Measurements from ENCODE around the gene PRTFDC1.
"Not testable (repeated sequence)": the region's sequence is repeated elsewhere in the genome, so short reads cannot be mapped to it uniquely, and the experiment has no call there.

PRTFDC1 gene

DNA sequence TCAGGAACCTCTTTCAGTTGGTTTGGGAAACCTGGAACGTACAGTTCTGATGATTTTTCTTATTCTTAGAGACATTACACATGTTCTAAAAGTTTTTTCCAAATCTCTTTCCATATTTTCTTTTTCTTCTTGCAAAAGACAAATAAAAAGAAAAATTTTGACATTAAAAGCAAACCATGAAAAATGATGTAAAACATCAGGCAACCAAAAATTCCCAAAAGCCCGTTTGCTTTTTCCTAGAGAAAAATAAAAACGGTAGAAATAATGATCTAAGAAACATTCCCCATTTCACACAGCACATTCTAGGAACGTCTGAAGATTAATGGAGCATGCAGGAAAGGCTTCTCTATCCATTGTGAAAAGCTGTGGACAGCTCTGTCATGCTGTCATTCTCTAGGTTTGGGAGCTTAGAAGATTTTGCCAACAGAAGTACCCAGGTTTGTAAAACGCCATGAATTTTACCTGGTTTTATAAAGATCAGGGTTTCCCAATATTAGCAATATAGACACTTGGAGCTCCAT, 11.2 kb upstream of the PRTFDC1 start:
- no peak for DNase-seq

DNA sequence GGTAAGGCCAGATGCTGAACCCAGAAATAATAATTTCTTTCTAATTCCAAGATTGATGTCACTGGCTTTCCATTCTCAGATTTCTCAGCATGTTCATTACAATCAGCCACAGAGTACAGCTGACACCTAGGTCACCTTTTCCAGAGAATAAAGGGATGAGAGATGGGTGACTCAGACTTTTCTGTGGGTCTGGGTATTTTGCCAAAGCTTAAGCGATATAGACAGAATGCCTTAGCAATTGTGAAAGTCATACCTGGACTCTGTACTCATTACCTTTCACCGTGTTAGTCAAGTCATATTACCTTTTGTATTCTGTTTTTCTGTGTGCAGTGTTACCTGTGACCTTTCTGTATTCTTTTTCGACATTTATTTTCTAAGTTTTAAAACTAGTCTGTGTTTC, 10.6 kb upstream of the PRTFDC1 start:
- no peak for DNase-seq

DNA sequence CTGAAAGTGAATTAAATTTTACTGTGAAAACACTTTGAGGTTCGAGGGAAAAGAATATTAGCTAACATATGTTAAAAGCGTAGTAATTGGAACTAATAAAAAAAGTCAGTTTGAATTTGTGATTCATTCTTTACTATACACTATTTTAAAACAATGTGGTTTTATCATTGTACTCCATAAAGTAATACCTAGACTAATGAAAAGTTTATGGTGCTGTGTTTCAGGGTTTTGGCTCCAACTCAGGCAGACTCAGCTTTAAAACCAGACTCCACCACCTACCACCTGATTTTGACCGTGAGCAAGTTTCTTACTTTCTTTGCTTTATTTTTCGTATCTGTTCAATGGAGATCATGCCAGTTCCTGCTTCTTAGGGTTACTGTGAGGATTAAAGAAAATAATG, 9.2 kb upstream of the PRTFDC1 start:
- DNase-seq = no peak

DNA sequence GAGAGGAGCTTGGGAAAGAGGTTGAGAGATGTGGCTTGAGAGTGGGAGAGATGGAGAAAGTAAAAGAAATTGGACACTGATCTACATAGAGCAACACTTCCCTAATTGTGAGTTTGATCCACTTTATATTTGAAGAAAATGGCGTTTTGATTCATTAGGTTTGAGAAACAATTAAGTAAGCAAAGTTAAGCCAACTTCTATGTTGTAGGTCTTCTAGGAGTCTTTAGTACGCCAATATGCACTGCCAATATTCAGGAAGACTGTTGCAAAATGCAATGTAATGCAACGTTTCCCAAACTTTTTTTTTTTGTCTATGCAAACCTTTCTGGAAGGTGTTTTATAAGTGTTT, 7.0 kb upstream of the PRTFDC1 start:
- no peak for DNase-seq

DNA sequence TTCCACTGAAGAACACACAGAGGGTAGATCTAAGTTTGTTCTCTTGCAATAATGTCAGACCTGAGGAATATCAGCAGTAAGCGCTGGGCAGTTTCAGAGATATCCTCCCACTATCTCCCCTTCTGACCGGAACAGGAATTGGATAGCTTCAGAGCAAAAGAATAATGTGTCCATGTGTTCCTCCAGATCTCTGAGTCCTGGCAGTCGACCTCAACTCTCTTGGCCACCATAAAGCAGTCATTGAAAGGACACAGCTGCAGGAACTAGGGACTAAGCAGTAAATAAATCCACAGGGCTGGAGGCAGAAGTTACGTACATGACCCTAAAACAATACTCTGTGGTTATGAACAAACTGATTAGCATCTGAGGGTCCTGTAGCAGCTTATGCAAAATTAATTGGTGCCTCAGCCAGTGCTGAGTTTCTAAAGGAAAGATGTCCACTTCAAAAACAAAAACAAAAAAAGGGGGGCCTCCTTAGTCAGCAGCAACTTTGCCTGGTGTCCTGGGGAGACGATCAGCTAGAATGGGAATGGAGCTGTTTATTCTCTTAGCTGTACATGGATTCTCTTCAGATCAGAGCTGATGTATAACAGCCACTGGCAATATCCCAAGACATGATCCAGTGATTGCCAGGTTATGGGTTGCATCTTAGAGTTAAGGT, 6.4 kb upstream of the PRTFDC1 start:
- no peak for DNase-seq

DNA sequence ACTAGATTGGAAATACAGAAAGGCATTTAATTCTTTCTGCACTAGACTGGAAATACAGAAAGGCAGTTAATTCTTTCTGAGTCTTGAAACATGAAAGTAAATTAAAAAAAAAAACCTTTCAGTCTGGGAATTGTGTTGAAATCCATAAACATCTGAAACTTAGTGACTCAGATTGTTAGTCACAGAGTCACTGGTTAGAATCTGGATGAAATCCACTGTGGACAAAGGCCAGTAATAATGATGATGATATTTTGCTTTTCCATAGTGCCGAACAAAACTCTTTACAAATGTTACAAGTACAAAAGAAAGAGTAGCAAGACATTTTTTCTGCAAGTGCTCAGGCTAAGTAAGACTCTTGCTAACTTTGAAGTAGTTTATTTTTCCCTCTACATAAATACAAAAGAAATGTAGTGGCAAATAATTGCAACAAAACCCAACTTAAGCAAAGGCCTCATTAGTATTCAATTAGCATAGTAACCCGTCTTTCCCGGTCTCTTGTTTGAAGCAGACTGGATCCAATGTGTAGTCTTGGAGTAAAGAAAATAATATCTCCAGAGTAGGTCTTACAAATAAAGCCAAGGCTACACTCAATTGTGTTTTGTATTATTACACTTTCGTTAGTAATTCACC, 5.8 kb upstream of the PRTFDC1 start:
- no peak for DNase-seq

DNA sequence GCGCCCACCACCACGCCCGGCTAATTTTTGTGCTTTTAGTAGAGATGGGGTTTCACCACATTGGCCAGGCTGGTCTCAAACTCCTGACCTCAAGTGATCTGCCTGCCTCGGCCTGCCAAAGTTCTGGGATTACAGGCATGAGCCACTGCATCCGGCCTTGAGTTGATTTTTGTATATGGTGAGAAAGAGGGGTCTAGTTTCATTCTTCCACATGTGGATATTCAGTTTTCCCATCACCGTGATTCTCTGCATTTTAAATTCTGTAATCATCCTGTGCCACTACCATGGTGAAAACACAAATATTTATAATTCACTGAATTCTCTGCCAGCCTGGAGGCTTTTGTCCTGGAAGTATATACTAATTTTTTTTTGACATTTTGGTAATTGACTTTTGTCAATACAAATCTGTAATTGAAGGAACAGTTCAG, 5.2 kb upstream of the PRTFDC1 start:
- DNase-seq = not testable (repeated sequence)

GRCh38 chr10:24953675-24954074, 1.3 kb upstream of the PRTFDC1 start:
- no peak for DNase-seq

DNA sequence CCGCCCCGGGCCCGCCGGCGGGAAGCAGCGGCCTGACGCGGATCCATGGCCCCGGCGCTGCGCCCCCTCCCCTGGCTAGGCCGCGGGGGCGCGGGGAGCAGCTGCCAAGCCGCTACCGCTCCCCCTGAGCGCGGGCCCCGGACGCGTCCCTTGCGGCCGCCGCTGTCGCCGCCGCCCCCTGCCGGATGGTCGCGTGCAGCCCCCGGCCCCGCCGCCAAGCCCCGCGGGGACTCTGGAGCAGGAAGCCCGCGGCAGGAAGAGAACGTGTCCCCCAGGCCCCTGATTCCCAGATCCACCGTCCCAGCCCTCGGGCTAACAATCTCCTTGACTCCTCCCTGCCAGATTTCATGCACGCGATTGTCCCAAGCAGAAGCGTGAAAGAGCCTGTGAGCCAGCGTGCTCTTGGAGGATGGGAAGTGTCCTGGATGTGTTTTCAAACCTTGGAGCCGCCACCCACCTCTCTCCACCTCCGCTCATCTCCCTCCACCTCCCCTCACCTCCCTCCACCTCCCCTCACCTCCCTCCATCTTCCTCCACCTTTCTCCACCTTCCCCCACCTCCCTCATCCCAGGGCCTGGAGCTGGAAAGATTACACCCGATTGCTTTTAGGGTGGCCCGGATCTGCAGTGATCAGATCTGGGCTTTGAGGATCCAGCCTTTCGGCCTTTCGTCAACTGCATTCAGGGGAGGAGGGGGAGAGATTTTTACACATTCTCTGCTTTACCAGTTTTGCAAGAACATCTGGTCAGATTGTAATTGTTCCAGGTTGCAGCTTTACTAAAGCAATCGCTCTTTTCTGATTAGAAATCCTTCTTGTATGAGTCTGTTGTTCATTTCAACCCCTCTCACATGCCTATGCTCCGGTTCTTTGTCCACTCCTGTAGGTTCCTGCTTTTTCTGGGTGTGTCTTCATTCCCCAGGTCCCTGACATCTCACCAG, 570 bp upstream of the PRTFDC1 start:
- DNase-seq = no peak

GRCh38 chr10:24951201-24952142, 934 bp downstream of the PRTFDC1 start:
- no peak for DNase-seq

- DNase-seq = no peak
These were observed 2.0 kb downstream of the PRTFDC1 start for GRCh38 chr10:24950439-24950838.

GRCh38 chr10:24949616-24950015, 2.8 kb downstream of the PRTFDC1 start:
- no peak for DNase-seq

- no peak for DNase-seq
These were observed 4.9 kb downstream of the PRTFDC1 start for GRCh38 chr10:24947304-24948097.

DNA sequence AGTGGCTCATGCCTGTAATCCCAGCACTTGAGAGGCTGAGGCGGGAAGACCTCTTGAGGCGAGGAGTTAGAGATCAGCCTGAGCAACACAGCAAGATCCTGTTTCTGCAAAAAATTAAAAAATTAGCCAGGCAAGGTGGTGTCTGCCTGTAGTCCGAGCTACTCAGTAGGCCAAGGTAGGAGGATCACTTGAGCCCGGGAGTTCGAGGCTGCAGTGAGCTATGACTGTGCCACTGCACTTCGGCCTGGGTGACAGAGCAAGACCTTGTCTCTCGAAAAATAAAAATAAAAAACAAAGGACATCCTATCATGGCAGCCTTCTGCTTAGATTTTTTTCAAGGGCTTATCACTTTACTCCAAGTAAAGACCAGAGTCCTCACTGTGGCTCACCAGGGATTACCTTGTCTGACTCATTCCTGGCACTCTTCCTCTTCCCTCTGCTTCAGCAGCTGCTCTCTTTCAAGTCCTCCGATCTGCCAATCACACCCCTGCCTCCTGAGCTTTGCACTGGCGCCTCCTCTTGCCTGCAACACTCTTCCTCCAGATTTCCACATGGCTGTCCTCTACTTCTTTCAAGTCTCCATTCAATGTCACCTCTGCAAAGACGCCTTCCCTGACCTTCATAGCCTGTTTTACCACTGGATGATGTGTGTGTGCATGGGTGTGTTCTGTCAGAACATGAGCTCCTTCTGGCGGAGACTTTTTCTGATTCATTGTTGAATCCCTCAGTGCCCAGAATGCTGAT, 7.7 kb downstream of the PRTFDC1 start:
- DNase-seq = no peak

DNA sequence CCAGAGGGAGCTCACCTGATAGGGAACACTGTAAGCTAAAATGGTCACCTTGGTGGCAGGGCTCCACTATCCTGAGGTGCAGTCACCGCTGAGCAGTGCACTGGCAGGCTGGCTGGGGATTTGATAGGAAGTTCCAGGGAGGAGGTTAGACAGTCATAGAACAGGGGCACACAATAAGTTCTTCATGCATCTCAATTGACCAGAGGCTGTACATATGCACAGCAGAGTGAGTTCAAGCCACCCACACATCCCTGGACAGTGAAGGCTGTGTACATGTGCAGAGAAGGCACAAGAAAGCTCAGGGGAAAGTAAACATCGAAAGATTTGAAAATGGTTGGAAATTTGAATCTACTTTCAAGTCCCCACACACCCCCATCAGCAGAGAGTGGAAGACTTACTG, 13.9 kb downstream of the PRTFDC1 start:
- DNase-seq = no peak

GRCh38 chr10:24938076-24938475, 14.3 kb downstream of the PRTFDC1 start:
- no peak for DNase-seq

GRCh38 chr10:24935504-24936292, 16.7 kb downstream of the PRTFDC1 start:
- DNase-seq = no peak

- no peak for DNase-seq
These were observed 21.2 kb downstream of the PRTFDC1 start for GRCh38 chr10:24931236-24931635.

GRCh38 chr10:24930427-24930826, 22.0 kb downstream of the PRTFDC1 start:
- no peak for DNase-seq

- no peak for DNase-seq
These were observed 22.5 kb downstream of the PRTFDC1 start for GRCh38 chr10:24929904-24930303.

All from NK-92 treated with Interleukin-12 subunit alpha and Interleukin-12 subunit beta, amount 100 ng/mL, for 24 hours (cell line).